ENCODE data around the gene ALG14.

Gene ALG14

GRCh38 chr1:94992161-94992560 lies 80.6 kb downstream of the ALG14 start:
- Histone ChIP-seq H3K4me3 (ENCODE audit: low read depth, low read length) (no peak overlapping the region), H3K36me3 (no peaks in the 10 kb centered on the region), H3K27me3 (no peaks in the 10 kb centered on the region), H3K4me1 (peaks cover 8% of the 10 kb centered on the region), H3K9me3 (no peaks in the 10 kb centered on the region)
- TF ChIP-seq, protein P1, sequence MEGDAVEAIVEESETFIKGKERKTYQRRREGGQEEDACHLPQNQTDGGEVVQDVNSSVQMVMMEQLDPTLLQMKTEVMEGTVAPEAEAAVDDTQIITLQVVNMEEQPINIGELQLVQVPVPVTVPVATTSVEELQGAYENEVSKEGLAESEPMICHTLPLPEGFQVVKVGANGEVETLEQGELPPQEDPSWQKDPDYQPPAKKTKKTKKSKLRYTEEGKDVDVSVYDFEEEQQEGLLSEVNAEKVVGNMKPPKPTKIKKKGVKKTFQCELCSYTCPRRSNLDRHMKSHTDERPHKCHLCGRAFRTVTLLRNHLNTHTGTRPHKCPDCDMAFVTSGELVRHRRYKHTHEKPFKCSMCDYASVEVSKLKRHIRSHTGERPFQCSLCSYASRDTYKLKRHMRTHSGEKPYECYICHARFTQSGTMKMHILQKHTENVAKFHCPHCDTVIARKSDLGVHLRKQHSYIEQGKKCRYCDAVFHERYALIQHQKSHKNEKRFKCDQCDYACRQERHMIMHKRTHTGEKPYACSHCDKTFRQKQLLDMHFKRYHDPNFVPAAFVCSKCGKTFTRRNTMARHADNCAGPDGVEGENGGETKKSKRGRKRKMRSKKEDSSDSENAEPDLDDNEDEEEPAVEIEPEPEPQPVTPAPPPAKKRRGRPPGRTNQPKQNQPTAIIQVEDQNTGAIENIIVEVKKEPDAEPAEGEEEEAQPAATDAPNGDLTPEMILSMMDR (IDR thresholded peaks at IDR 0.05; ENCODE audit: low read depth, low read length), result no peak
- no peak for DNase-seq

GRCh38 chr1:94989911-94990473 lies 82.8 kb downstream of the ALG14 start:
- DNase-seq, result no peak
- TF ChIP-seq, protein P1 (IDR thresholded peaks at IDR 0.05; ENCODE audit: low read depth, low read length), result no peak
- no peak overlapping the region for H3K4me3 ChIP-seq (ENCODE audit: low read depth, low read length)
- H3K9me3 ChIP-seq, result no peaks in the 10 kb centered on the region
- no peaks in the 10 kb centered on the region for H3K27me3 ChIP-seq
- H3K36me3 ChIP-seq, result no peaks in the 10 kb centered on the region
- H3K4me1 ChIP-seq, result peaks cover 8% of the 10 kb centered on the region

DNA sequence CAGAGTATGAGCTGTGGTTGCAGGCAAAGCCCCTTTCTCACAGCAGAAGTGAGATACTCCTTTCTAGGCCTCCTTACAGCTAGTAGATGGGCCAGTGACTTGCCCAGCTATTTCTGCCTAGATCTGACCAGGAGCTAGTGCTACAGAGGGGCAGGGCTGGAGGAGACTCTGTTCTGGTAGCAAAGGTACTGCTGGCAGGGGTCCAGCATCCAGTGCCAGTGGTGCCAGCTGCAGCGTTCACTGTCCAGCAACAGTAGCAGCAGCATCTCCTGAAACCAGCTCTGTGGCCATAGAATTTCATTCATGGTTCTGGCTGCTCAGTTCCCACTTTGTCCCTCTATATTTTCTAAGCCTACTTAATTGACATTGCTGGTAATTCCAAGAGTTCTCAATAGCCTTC lies 83.4 kb downstream of the ALG14 start:
- Histone ChIP-seq H3K36me3 (no peaks in the 10 kb centered on the region), H3K4me3 (ENCODE audit: low read depth, low read length) (no peak overlapping the region), H3K9me3 (no peaks in the 10 kb centered on the region), H3K27me3 (no peaks in the 10 kb centered on the region), H3K4me1 (peaks cover 8% of the 10 kb centered on the region)
- DNase-seq, result peak; percentile 20
- TF ChIP-seq, protein P1 (IDR thresholded peaks at IDR 0.05; ENCODE audit: low read depth, low read length), result no peak

DNA sequence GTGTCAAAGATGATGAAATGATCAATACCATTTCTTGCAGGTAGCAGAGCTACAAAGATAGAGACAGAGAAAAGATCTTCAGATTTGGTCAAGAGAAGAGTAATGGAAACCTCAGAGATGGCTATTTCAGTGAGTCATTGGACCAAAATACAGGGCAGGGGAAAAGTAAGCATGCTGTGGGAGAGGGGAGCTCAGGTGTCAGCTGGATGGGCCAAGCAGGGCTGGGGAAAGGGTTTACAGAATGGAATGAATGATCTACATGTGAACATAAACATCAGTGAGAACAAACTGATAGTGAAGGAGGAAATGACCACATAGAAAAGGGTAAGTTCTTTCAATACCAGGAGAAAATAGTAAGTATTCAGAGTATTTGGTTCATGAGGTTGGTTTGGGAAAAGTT lies 84.4 kb downstream of the ALG14 start:
- Histone ChIP-seq H3K36me3 (no peaks in the 10 kb centered on the region), H3K9me3 (no peaks in the 10 kb centered on the region), H3K4me1 (peaks cover 8% of the 10 kb centered on the region), H3K4me3 (ENCODE audit: low read depth, low read length) (no peak overlapping the region), H3K27me3 (no peaks in the 10 kb centered on the region)
- no peak for DNase-seq
- TF ChIP-seq, protein P1 (IDR thresholded peaks at IDR 0.05; ENCODE audit: low read depth, low read length), result no peak

DNA sequence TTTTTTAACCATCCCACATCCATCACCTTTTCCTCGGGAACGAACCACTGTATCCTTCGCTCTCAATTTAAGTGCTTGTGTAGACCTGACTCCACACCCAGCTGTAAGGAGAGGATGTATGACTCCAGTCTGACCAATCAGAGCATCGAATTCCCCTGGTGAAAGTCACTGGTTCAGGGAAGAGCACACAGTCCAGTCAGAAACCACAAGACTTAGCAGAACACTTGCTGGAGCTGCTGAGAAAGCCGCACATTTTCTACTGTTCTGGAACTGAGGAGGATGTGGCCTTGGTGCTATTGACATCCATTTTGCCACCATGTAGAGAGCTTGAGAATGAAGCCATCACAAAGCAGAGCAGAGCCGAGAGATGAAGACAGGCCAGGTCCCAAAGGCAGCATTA lies 86.0 kb downstream of the ALG14 start:
- Histone ChIP-seq H3K9me3 (no peaks in the 10 kb centered on the region), H3K4me3 (ENCODE audit: low read depth, low read length) (no peak overlapping the region), H3K27me3 (no peaks in the 10 kb centered on the region), H3K4me1 (no peaks in the 10 kb centered on the region), H3K36me3 (no peaks in the 10 kb centered on the region)
- DNase-seq, result no peak
- TF ChIP-seq, protein P1 (IDR thresholded peaks at IDR 0.05; ENCODE audit: low read depth, low read length), result no peak

GRCh38 chr1:94983171-94983739 lies 89.5 kb downstream of the ALG14 start:
- no peak for DNase-seq

More at GRCh38 chr1:94983171-94983739, 89.5 kb downstream of the ALG14 start:
- H3K9me3 ChIP-seq, result no peaks in the 10 kb centered on the region
- H3K4me3 ChIP-seq (ENCODE audit: low read depth, low read length), result no peak overlapping the region
- TF ChIP-seq, protein P1 (IDR thresholded peaks at IDR 0.05; ENCODE audit: low read depth, low read length), result no peak
- H3K27me3 ChIP-seq, result no peaks in the 10 kb centered on the region
- no peaks in the 10 kb centered on the region for H3K36me3 ChIP-seq
- H3K4me1 ChIP-seq, result peaks cover 5% of the 10 kb centered on the region; the same call in 1 of the 2 replicates
